Measurements from ENCODE around the gene MRPS34.

GRCh38 chr16:1774448-1774780 is 1.5 kb upstream of the MRPS34 start:
- TF ChIP-seq GATA2 (IDR thresholded peaks at IDR 0.05; ENCODE audit: low read depth, low read length) (no peak), GATA3 (IDR thresholded peaks at IDR 0.05; ENCODE audit: low read depth, low read length) (no peak)
